ENCODE measurements around the gene SLC9A9. TPM values are rescaled to one million over a fixed set of nuclear protein-coding genes. Genes with fewer than 3 reads are reported as not detected.

Gene SLC9A9
- total RNA-seq, 1 donor from 2014 or later = 7.1 TPM

- DNase-seq (ENCODE audit: low read depth in 2 of 2) = no peak
These were observed 4.7 kb downstream of the SLC9A9 start for GRCh38 chr3:143843587-143843986.

DNA sequence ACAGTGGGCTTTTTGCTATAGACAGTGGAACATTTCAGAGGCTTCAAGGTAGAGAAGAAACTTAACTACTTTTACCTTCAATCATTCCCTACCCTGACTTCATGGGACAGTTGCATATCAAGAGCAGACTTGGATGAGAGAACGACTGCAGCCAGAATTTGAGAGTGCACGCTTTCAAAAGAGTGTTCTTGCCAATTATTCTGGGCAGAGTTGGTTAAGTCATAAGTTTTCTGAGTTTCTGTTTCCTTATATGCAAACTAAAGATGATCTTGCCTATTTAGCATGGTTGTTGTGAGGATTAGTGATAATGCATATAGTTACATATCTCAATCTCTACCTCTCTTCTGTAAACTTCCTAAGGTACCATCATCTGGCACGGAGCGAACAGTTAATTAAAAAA lies 7.6 kb downstream of the SLC9A9 start:
- no peak for DNase-seq (ENCODE audit: low read depth in 2 of 2)

DNA sequence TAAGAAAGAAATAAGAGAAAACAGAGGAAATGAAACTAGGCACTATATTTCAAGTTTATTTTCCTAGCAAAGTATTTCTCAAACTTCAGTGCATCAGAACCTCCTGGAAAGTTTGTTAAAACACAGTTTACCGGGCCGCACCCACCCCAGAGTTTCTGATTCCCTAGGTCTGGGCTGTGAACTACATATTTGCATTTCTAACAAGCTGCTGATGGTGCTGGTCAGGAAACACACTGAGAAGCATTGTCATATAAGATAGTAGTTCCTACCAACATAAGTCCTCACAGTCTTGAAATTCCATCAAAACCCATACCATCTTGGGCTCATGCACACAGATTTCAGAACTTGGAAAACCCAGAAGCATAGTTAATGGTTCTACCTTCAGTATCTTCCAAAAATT lies 8.3 kb downstream of the SLC9A9 start:
- DNase-seq (ENCODE audit: low read depth in 2 of 2) = no peak

- DNase-seq (ENCODE audit: low read depth in 2 of 2) = no peak
These were observed 11.2 kb downstream of the SLC9A9 start for GRCh38 chr3:143837076-143837475.

DNA sequence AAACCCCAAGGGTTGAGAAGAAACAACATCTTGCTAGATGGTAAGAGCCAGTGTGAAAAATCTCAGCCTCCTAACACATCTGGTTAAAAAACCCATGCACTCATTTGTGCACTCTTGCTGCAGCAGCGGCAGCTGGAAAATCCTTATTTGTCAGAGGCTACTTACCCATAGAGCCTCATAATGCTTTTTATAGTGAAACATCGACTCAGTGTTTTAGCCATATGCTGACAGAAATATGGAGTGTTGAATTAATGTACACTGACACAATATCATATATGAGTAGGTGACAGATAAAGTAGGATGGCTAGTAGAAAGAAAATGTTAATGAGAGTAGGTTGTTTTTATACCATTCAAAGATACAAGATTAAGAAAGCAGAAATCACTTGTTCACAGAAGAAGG lies 13.0 kb downstream of the SLC9A9 start:
- no peak for DNase-seq (ENCODE audit: low read depth in 2 of 2)

- DNase-seq (ENCODE audit: low read depth in 2 of 2) = peak in 1 of 2 donors; percentile 6
These were observed 15.8 kb downstream of the SLC9A9 start for GRCh38 chr3:143832433-143832832.

GRCh38 chr3:143831994-143832393 lies 16.3 kb downstream of the SLC9A9 start:
- DNase-seq (ENCODE audit: low read depth in 2 of 2) = no peak

DNA sequence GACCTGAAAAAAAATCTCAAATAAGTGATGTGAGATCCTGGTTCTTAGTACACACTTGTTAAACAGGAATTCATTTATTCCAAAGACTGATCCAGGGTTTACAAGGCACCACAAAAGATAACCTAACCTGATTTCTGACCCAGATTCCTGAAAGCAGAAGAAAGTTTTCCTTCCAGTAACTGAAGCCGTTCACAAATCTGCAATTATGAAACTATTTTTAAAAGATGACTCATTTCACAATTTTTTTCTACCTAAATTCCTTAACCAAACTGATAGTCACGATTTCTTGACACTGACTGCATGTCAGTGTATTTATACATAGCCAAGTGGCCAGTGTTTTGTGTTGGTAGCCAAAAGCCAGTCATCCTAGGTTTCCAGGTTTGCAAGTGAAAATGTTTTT lies 17.1 kb downstream of the SLC9A9 start:
- peak; percentile 7 to 37 for DNase-seq (ENCODE audit: low read depth in 2 of 2)

DNA sequence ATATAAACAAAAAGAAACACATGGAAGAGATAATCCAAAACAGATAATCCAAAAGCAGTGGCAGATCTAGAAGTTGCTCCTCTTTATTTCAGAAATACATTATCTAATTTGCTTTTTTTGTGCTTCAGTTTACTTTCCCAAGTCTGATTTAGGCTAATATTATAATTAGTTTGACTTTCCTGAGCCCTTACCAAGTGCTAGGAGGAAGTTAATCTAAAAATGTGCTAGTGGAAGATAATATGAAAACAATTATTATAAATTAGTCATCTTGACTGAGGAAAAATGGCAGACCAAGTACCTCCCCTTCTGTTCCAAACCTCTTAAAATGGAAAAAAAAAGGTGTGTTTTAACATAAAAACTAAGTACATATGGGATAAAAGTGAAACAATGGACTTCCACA lies 17.5 kb downstream of the SLC9A9 start:
- DNase-seq (ENCODE audit: low read depth in 2 of 2) = no peak

DNA sequence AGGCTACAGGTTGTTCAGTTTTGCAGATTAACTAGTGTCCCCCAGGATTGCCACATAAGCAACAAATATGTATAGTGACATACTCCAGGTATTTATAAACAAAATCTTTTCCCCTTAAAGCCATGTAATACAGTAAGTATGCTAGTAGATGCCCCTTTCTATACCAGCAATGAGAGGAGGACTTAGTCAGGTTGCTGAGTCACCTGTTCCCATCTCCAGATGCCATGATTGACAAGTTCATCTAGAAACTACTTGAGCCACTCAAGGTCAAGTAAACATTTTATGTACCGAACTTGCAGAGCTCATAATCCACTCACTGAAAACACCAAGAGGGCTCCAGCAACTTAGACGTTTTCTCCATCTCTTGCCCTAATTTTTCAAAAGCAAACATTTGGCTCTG lies 18.2 kb downstream of the SLC9A9 start:
- DNase-seq (ENCODE audit: low read depth in 2 of 2) = peak in 1 of 2 donors; percentile 3

- no peak for DNase-seq (ENCODE audit: low read depth in 2 of 2)
These were observed 20.8 kb downstream of the SLC9A9 start for GRCh38 chr3:143827425-143827824.

- DNase-seq (ENCODE audit: low read depth in 2 of 2) = no peak
These were observed 22.0 kb downstream of the SLC9A9 start for GRCh38 chr3:143826296-143826695.

DNA sequence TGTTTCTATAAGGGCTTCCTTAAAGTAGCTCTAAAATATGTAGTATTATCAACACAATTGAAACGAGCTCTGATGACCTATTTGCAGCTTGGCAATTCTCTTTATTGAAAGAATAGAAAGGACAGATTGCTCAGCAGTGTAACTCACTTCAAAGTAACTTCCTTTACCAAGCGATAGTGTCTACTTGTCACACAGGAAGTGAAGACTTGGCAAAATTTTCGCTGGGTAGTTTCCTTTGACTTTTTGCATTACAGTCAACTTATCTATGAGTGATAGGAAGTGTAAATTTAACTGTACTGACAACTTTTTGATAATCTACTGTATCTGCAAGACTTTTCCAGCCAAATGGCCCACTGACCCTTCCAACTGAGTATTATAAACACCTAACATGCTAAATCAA lies 22.8 kb downstream of the SLC9A9 start:
- DNase-seq (ENCODE audit: low read depth in 2 of 2) = peak in 1 of 2 donors; percentile 3

DNA sequence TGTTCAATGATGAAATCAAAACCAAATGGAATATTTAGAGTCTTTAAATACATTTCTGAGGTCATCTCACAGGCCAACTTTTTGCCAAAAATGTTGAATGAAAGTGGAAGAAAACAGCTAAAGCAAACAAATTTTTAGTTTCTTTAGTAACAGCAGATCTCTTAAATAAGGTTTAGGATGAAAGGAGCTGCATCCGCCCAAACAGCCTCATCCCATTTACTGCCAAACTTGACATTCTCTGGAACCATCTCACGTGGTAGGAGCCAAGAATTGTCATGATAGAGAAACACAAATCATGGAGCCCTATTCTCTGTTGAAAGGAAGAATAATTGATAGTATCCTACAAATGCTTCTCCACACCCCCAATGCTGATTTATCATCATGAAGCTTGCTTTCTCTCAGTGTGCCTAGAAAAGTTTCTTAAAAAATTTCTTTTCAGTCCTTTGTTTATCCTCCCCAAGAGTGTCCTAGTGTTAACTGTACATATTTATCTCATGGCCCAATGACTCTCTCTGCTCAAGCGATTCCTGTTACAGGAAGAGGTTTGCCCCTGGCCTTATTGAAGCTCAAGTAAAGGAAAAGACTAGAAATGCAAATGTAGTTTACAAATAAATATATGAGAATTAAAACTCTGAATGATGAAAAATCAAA lies 23.4 kb downstream of the SLC9A9 start:
- DNase-seq (ENCODE audit: low read depth in 2 of 2) = no peak

- DNase-seq (ENCODE audit: low read depth in 2 of 2) = no peak
These were observed 25.5 kb downstream of the SLC9A9 start for GRCh38 chr3:143822798-143823197.

DNA sequence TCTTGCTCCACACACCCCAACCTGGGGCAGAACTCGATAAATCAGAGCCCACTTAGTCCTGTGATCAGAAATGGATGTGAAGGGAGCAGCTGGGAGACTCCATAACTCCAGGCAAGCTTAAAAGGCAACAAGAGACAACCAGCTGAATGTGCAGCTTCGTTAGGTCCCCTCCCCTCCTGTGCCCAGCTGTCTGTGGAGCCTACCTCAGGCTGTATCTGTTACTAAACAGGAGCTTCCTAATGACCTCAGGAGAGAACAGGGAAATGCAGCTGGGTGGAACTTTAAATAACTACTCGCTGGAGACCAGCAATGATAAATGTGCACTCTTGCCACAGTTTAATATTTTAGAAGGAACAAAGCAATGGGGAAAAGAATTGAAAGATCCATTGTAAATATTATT lies 25.9 kb downstream of the SLC9A9 start:
- no peak for DNase-seq (ENCODE audit: low read depth in 2 of 2)

- DNase-seq (ENCODE audit: low read depth in 2 of 2) = no peak
These were observed 26.4 kb downstream of the SLC9A9 start for GRCh38 chr3:143821862-143822261.

- no peak for DNase-seq (ENCODE audit: low read depth in 2 of 2)
These were observed 27.6 kb downstream of the SLC9A9 start for GRCh38 chr3:143820466-143821221.

DNA sequence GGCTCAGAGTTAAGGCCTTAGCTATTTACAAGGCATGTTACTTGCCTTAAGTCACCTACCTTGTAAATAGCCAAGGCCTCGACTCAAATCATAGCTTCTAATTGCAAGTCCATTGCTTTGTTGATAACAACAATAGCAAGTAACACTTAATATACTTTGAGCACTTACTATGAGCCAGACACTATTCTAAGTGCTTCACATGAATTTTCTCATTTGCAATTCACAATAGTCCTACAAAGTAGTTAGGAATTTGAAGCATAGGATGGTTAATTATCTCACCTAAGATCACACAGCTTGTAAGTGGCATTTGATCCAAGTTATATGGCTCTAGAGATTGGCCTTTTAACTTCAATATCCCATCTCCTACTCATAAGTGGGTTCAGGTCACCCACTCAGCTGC lies 28.4 kb downstream of the SLC9A9 start:
- no peak for DNase-seq (ENCODE audit: low read depth in 2 of 2)

- no peak for DNase-seq (ENCODE audit: low read depth in 2 of 2)
These were observed 33.8 kb downstream of the SLC9A9 start for GRCh38 chr3:143814443-143814889.

GRCh38 chr3:143812481-143812880 lies 35.8 kb downstream of the SLC9A9 start:
- DNase-seq (ENCODE audit: low read depth in 2 of 2) = peak in 1 of 2 donors; percentile 90

DNA sequence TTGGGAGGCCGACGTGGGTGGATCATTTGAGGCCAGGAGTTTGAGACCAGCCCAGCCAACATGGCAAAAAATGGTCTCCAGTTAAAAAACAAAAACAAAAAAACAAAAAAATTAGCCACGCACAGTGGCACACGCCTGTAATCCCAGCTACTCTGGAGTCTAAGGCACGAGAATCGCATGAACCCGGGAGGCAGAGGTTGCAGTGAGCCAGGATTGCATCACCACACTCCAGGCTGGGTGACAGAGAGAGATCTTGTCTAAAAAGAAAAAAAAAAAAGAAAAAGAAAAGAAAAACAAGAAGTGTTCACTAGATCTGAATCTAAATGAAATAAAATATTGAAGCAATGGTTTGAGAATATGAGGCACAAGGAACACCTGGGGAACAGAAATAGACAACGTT lies 36.7 kb downstream of the SLC9A9 start:
- no peak for DNase-seq (ENCODE audit: low read depth in 2 of 2)

GRCh38 chr3:143810953-143811265 lies 37.4 kb downstream of the SLC9A9 start:
- no peak for DNase-seq (ENCODE audit: low read depth in 2 of 2)
